ENCODE data around the gene FTCD. TPM values are rescaled to one million over a fixed set of nuclear protein-coding genes. Genes with fewer than 3 reads are reported as not detected.
A peak's percentile ranks its signal among the peaks of the same experiment; 100 is the strongest.

FTCD gene
- total and polyA plus RNA-seq, 2 of the 4 experiments (the other 2 are of a cell fraction) = 0.55 TPM; not detected in 1

GRCh38 chr21:46153247-46154154 lies 1.9 kb downstream of the FTCD start:
- peak overlapping the region; percentile 90 for H2AFZ ChIP-seq (replicated peaks; ENCODE audit: low read length, poor library complexity)

More at GRCh38 chr21:46153247-46154154, 1.9 kb downstream of the FTCD start:
- Histone ChIP-seq H3K4me2 (ENCODE audit: low read depth, low read length) (no peak overlapping the region; the same call in 1 of the 2 replicates), H4K91ac (ENCODE audit: insufficient read depth, low read depth, low read length) (peak overlapping the region; percentile 55; the same call in 1 of the 2 replicates), H3K79me1 (ENCODE audit: low read depth in 1 of 2, low read length in 2 of 2) (no peaks in the 10 kb centered on the region), H2BK120ac (ENCODE audit: low read depth, low read length) (peak overlapping the region; percentile 3; the same call in 1 of the 2 replicates), H2BK15ac (ENCODE audit: low read depth, low read length) (no peak overlapping the region), H3K4me1 (ENCODE audit: control insufficient read depth, insufficient read depth, low read length) (peaks cover 2% of the 10 kb centered on the region), H4K5ac (ENCODE audit: low read depth, low read length) (peak overlapping the region; percentile 10; the same call in 1 of the 2 replicates), H4K8ac (ENCODE audit: low read depth in 2 of 2, low read length in 2 of 2) (peak overlapping the region; percentile 77 to 78; a peak in 3 of 4 replicates), H3K36me3 (ENCODE audit: control insufficient read depth, insufficient read depth, low read length) (no peaks in the 10 kb centered on the region), H3K14ac (replicated peaks; ENCODE audit: low read depth, low read length) (no peak overlapping the region), H3K9ac (ENCODE audit: low read depth, low read length) (peak overlapping the region; percentile 48; the same call in 1 of the 2 replicates), H3K4me3 (ENCODE audit: insufficient read depth, low read depth, low read length) (no peak overlapping the region), H2BK5ac (ENCODE audit: low read depth, low read length, poor library complexity, severe bottlenecking) (no peak overlapping the region), H3K4ac (ENCODE audit: low read depth, low read length) (peak overlapping the region; percentile 31; the same call in 1 of the 2 replicates), H3K18ac (ENCODE audit: low read depth, low read length) (no peak overlapping the region), H3K23ac (ENCODE audit: low read depth, low read length) (no peak overlapping the region), H3K9me1 (ENCODE audit: insufficient read depth, low read length) (0 out of 2 replicates have a peak, but pooled peaks cover 3% of the 10 kb centered on the region), H3K27ac (ENCODE audit: insufficient read depth, low read length) (no peak overlapping the region), H4K20me1 (ENCODE audit: insufficient read depth, low read length) (no peaks in the 10 kb centered on the region), H2AK5ac (ENCODE audit: low read depth, low read length) (peak overlapping the region; percentile 28; the same call in 1 of the 2 replicates), H3K27me3 (ENCODE audit: control insufficient read depth, insufficient read depth, low read length) (no peaks in the 10 kb centered on the region), H2AK9ac (replicated peaks; ENCODE audit: low read depth, low read length, poor library complexity) (no peak overlapping the region), H3K9me3 (ENCODE audit: control insufficient read depth, insufficient read depth, low read length) (no peaks in the 10 kb centered on the region), H2BK20ac (ENCODE audit: low read depth, low read length) (no peak overlapping the region), H3K56ac (ENCODE audit: extremely low read depth, insufficient read depth, low read length) (no peak overlapping the region)
- in situ Hi-C loops (cut with MboI; ENCODE audit: low sequenced_read_pairs) = no loop called here
- WGBS, 2 experiments (ENCODE audit: extremely low coverage in 2 of 2, insufficient read length in 1 of 2) = 20% methylated on average over 15 of the region's 33 CpGs; no CpG with 5 or more reads in 1 of the 2 experiments
- DNase-seq = no peak
- peak; percentile 92 for ATAC-seq (ENCODE audit: low read depth)
- no peak for TF ChIP-seq MAFK (IDR thresholded peaks at IDR 0.05; ENCODE audit: low read depth, low read length)
- no peak for TF ChIP-seq RFX5 (IDR thresholded peaks at IDR 0.05; ENCODE audit: low read depth, low read length)
- peak; percentile 52; the same call in 1 of the 2 replicates for TF ChIP-seq SMC3 (IDR thresholded peaks at IDR 0.05; ENCODE audit: low read depth, low read length)
- peak; percentile 64 for TF ChIP-seq RAD21 (IDR thresholded peaks at IDR 0.05; ENCODE audit: low read length)
- TF ChIP-seq CEBPB (IDR thresholded peaks at IDR 0.05; ENCODE audit: low read depth, low read length) = no peak
- no peak for TF ChIP-seq FOS (IDR thresholded peaks at IDR 0.05; ENCODE audit: low read depth, low read length)
- TF ChIP-seq ELK1 (IDR thresholded peaks at IDR 0.05; ENCODE audit: borderline replicate concordance, low read depth, low read length) = no peak
- peak; percentile 76 for TF ChIP-seq CTCF (conservative IDR thresholded peaks at IDR 0.05; ENCODE audit: low read depth, low read length)
- dilution Hi-C loops (cut with HindIII; ENCODE audit: low sequenced_read_pairs, unreplicated experiment) = no loop called here
- CTCF ChIA-PET = interaction anchor here (0.5 to 1.7 kb wide), 5 partner anchors 10 to 103 kb away, joined by 3 to 13 read pairs (median 3); no protein-coding TSS in a partner anchor
- BruUV-seq (replicated peaks) = no TSS peak
- POLR2A ChIA-PET (ENCODE audit: unreplicated experiment) = no interaction called here
- intact Hi-C loops (cut with micrococcal nuclease) = no loop called here
